ENCODE data around the gene CELF4. TPM values are rescaled to one million over a fixed set of nuclear protein-coding genes. Genes with fewer than 3 reads are reported as not detected.

The CELF4 gene
- total RNA-seq, 1 experiment from 2014 or later: 0.11 TPM

DNA sequence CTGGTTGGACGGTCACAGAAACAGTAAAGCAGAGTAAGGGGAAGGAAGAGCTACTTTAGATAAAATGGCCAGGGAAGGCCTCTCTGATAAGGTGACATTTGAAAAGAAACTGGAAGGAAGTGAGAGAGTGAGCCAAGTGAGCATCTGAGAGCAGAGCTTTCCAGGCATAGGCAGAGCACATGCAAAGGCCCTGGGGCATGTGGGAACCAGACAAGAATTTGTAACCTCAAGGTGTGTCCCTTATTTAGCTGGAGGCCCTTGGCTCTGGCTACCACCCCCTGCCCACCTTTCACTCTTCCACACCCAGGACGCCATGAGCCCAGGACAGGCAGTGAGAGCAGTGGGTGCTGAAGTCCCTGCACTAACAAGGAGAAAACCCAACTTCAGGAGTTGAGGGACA, 116.0 kb downstream of the CELF4 start:
- H3K9me3 ChIP-seq: no peaks in the 10 kb centered on the region
- Mint-ChIP-seq H3K4me3 (ENCODE audit: unreplicated experiment) (peak overlapping the region; percentile 29), H3K27me3 (ENCODE audit: insufficient read depth, unreplicated experiment) (no peaks in the 10 kb centered on the region), H3K4me1 (ENCODE audit: low read depth, unreplicated experiment) (peaks cover 5% of the 10 kb centered on the region), H3K36me3 (ENCODE audit: insufficient read depth, unreplicated experiment) (no peaks in the 10 kb centered on the region), H3K9me3 (ENCODE audit: unreplicated experiment) (no peaks in the 10 kb centered on the region), H3K27ac (ENCODE audit: unreplicated experiment) (peak overlapping the region; percentile 61)
- no peaks in the 10 kb centered on the region for H3K27me3 ChIP-seq (replicated peaks; ENCODE audit: control insufficient read depth, insufficient read depth, low read length)
- no peak overlapping the region for H3K4me3 ChIP-seq (ENCODE audit: low read depth, low read length)
- POLR2A ChIA-PET: no interaction called here
- TF ChIP-seq, protein P1, sequence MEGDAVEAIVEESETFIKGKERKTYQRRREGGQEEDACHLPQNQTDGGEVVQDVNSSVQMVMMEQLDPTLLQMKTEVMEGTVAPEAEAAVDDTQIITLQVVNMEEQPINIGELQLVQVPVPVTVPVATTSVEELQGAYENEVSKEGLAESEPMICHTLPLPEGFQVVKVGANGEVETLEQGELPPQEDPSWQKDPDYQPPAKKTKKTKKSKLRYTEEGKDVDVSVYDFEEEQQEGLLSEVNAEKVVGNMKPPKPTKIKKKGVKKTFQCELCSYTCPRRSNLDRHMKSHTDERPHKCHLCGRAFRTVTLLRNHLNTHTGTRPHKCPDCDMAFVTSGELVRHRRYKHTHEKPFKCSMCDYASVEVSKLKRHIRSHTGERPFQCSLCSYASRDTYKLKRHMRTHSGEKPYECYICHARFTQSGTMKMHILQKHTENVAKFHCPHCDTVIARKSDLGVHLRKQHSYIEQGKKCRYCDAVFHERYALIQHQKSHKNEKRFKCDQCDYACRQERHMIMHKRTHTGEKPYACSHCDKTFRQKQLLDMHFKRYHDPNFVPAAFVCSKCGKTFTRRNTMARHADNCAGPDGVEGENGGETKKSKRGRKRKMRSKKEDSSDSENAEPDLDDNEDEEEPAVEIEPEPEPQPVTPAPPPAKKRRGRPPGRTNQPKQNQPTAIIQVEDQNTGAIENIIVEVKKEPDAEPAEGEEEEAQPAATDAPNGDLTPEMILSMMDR (IDR thresholded peaks at IDR 0.05; ENCODE audit: insufficient read depth in 1 of 2, low read depth in 1 of 2, low read length in 1 of 2, severe bottlenecking in 1 of 2, unreplicated experiment in 1 of 2): no peak
- no peak for DNase-seq
- H3K36me3 ChIP-seq (ENCODE audit: control insufficient read depth, insufficient read depth, low read length): no peaks in the 10 kb centered on the region
- CTCF ChIA-PET: no interaction called here
- intact Hi-C loops (cut with micrococcal nuclease; ENCODE audit: unreplicated experiment): no loop called here
- BruUV-seq (replicated peaks): no TSS peak
- H3K4me1 ChIP-seq: no peaks in the 10 kb centered on the region

DNA sequence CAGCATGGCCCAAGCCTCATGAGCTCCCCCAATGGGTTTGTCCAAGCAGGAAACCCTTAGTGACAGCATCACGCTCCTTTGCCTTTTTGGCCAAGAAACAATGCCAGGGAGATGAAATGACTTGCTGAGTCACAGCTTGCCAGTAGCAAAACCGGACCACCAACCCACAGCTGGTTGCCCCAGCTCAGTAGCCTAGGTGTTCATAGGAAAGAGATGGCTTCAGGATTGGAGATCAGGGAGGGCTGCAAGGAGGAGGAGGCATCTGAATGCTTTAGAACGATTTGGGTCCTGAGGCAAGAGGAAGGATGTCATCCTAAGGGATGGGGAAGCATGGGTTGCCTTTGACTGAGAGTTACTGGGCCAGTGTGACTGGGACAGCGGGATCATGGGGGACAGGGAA, 116.7 kb downstream of the CELF4 start:
- no peak overlapping the region for H3K27ac Mint-ChIP-seq (ENCODE audit: unreplicated experiment)
- H3K4me3 Mint-ChIP-seq (ENCODE audit: unreplicated experiment): no peak overlapping the region
- no peaks in the 10 kb centered on the region for H3K36me3 Mint-ChIP-seq (ENCODE audit: insufficient read depth, unreplicated experiment)
- DNase-seq: no peak
- no peaks in the 10 kb centered on the region for H3K27me3 Mint-ChIP-seq (ENCODE audit: insufficient read depth, unreplicated experiment)
- Histone ChIP-seq H3K9me3 (no peaks in the 10 kb centered on the region), H3K27me3 (replicated peaks; ENCODE audit: control insufficient read depth, insufficient read depth, low read length) (no peaks in the 10 kb centered on the region), H3K4me3 (ENCODE audit: low read depth, low read length) (no peak overlapping the region), H3K36me3 (ENCODE audit: control insufficient read depth, insufficient read depth, low read length) (no peaks in the 10 kb centered on the region), H3K4me1 (no peaks in the 10 kb centered on the region)
- ChIA-PET POLR2A (no interaction called here), CTCF (no interaction called here)
- TF ChIP-seq, protein P1 (IDR thresholded peaks at IDR 0.05; ENCODE audit: insufficient read depth in 1 of 2, low read depth in 1 of 2, low read length in 1 of 2, severe bottlenecking in 1 of 2, unreplicated experiment in 1 of 2): no peak
- intact Hi-C loops (cut with micrococcal nuclease; ENCODE audit: unreplicated experiment): no loop called here
- BruUV-seq (replicated peaks): no TSS peak
- H3K4me1 Mint-ChIP-seq (ENCODE audit: low read depth, unreplicated experiment): peaks cover 5% of the 10 kb centered on the region
- no peaks in the 10 kb centered on the region for H3K9me3 Mint-ChIP-seq (ENCODE audit: unreplicated experiment)

DNA sequence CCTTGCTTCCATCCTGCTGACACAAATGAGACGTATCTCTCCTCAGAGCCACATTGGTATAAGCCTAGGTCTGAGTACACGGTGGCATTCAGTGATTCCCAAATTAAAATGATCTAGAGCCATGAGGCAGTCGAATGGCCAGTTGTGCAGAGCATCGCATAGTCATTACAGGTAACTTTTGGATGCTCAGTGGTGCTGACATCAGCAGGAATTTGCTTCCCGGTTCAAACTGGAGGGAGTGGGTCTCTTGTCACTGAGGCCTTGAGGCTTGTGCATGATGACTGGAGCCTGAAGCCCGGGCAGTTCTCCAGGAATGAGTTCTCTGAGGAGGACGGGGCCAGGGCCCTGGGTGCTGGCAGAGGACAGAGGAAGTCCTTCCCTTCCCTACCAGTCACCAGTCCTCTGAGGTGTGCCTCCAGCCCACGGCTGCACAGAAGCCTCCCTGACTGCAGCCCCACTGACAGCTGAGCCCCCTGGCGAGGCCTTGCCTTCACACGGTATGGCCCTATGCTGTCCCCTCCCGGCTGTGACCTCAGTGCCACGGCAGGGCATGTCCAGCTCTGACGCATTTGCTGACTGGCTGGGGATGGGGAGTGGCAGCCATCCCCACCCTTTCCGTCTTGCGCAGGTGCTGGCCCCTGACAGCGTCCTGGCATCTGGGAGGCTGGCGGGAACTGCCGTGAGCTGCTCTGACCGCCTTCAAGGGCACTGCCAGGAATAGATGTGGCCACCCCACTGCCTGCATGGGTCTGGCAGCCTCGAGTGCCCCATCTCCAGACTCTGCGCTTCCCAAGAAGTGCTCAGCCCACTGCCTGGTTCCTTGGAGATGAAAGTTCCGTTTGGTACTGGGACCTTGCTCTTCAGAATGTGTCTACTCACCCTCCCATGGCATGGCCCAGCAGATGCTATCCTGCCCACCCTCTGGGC, 117.4 kb downstream of the CELF4 start:
- Histone ChIP-seq H3K9me3 (no peaks in the 10 kb centered on the region), H3K4me1 (no peaks in the 10 kb centered on the region), H3K4me3 (ENCODE audit: low read depth, low read length) (no peak overlapping the region), H3K36me3 (ENCODE audit: control insufficient read depth, insufficient read depth, low read length) (no peaks in the 10 kb centered on the region), H3K27me3 (replicated peaks; ENCODE audit: control insufficient read depth, insufficient read depth, low read length) (no peaks in the 10 kb centered on the region)
- no peaks in the 10 kb centered on the region for H3K36me3 Mint-ChIP-seq (ENCODE audit: insufficient read depth, unreplicated experiment)
- no peaks in the 10 kb centered on the region for H3K27me3 Mint-ChIP-seq (ENCODE audit: insufficient read depth, unreplicated experiment)
- no peak overlapping the region for H3K4me3 Mint-ChIP-seq (ENCODE audit: unreplicated experiment)
- H3K4me1 Mint-ChIP-seq (ENCODE audit: low read depth, unreplicated experiment): peaks cover 5% of the 10 kb centered on the region
- intact Hi-C loops (cut with micrococcal nuclease; ENCODE audit: unreplicated experiment): no loop called here
- TF ChIP-seq, protein P1 (IDR thresholded peaks at IDR 0.05; ENCODE audit: insufficient read depth in 1 of 2, low read depth in 1 of 2, low read length in 1 of 2, severe bottlenecking in 1 of 2, unreplicated experiment in 1 of 2): no peak
- no peak overlapping the region for H3K27ac Mint-ChIP-seq (ENCODE audit: unreplicated experiment)
- no peak for DNase-seq
- no peaks in the 10 kb centered on the region for H3K9me3 Mint-ChIP-seq (ENCODE audit: unreplicated experiment)
- ChIA-PET CTCF (no interaction called here), POLR2A (no interaction called here)
- no TSS peak for BruUV-seq (replicated peaks)
